HepG2 (cell line): ENCODE data around the gene DENND1C. TPM values are rescaled to one million over a fixed set of nuclear protein-coding genes. Genes with fewer than 3 reads are reported as not detected.

Experiments
- ATAC-seq: fragments of 200-7000 bp; cut with Tn5 transposase; 3 replicates; pipeline ENCODE4 v1.9.1; 2020; ENCODE audit warnings: mild to moderate bottlenecking, moderate library complexity
- BruUV-seq: library from RNA; stranded (reverse); fragments of 400-500 nt; replicated peaks from 2 replicates; lab custom pipeline; 2021; lab: Mats Ljungman, UMichigan
- CTCF ChIA-PET: fragments of 300-600 bp; formaldehyde crosslinking; extraction: SDS; loops from one replicate; lab custom pipeline; 2021; ENCODE audit warnings: low total read pairs, inconsistent platforms, low intra/inter-chr PET ratio; lab: Yijun Ruan, JAX
- POLR2A ChIA-PET: fragments of 350-600 bp; sonication (Branson Sonifier 250); formaldehyde crosslinking; loops from one replicate; lab custom pipeline; 2020; ENCODE audit warnings: antibody characterized with exemption, inconsistent platforms; lab: Yijun Ruan, JAX
- DNase-seq: peaks from one replicate; pipeline ENCODE4 v3.0.0-alpha.2; 2015; ENCODE audit warnings: low spot score
- FAIRE-seq: peaks from 3 replicates; lab custom pipeline; 2011; peaks lifted over from hg19 to GRCh38; lab: Jason Lieb, UNC
- H2AFZ ChIP-seq: one replicate; pipeline ENCODE4 v1.6.1; 2011; ENCODE audit warnings: low read length, inconsistent platforms
- H3K27ac ChIP-seq: fragments of 300-600 bp; 3 replicates; pipeline ENCODE4 v1.8.0; 2011; ENCODE audit warnings: mixed run types, mild to moderate bottlenecking, mixed read lengths, low read length, inconsistent platforms; ENCODE audit not compliant: insufficient read depth; ENCODE audit errors: extremely low read length
- H3K27me3 ChIP-seq, 2 experiments: fragments of 200-600 bp in 1 of 2; 2 replicates in 1 of 2; 3 replicates in 1 of 2; pipeline versions ENCODE4 v1.6.0 to v1.8.0; 2011; ENCODE audit warnings: low read length in 2 of 2, mild to moderate bottlenecking in 2 of 2, moderate library complexity in 2 of 2, inconsistent platforms in 1 of 2; ENCODE audit not compliant: insufficient read depth in 2 of 2, control insufficient read depth in 1 of 2
- H3K36me3 ChIP-seq, 2 experiments: fragments of 200-600 bp in 1 of 2; replicated peaks in 1 of 2; 2 replicates in 1 of 2; 3 replicates in 1 of 2; pipeline versions ENCODE4 v1.5.1 to v1.8.0; 2011; ENCODE audit warnings: low read length in 2 of 2, inconsistent platforms in 1 of 2; ENCODE audit not compliant: insufficient read depth in 2 of 2, control insufficient read depth in 1 of 2
- H3K4me1 ChIP-seq: 2 replicates; pipeline ENCODE4 v1.5.1; 2012; ENCODE audit warnings: low read length, inconsistent platforms; ENCODE audit not compliant: insufficient read depth
- H3K4me2 ChIP-seq: 2 replicates; pipeline ENCODE4 v1.6.0; 2011; ENCODE audit warnings: low read depth, low read length, inconsistent platforms
- H3K4me3 ChIP-seq, 3 experiments: fragments of 200-600 bp in 1 of 3; sonication (generic), shearing (Covaris generic) in 1 of 3; replicated peaks in 1 of 3; 2 replicates each; pipeline ENCODE4 v1.5.1; 2011 to 2016; ENCODE audit warnings: low read length in 3 of 3, inconsistent platforms in 2 of 3, low read depth in 2 of 3, mild to moderate bottlenecking in 2 of 3, control low read depth in 1 of 3, mixed read lengths in 1 of 3; ENCODE audit not compliant: insufficient read depth in 1 of 3
- H3K79me2 ChIP-seq: one replicate; pipeline ENCODE4 v1.6.1; 2011; ENCODE audit warnings: low read length, inconsistent platforms; ENCODE audit not compliant: insufficient read depth
- H3K9ac ChIP-seq: 2 replicates; pipeline ENCODE4 v1.6.0; 2011; ENCODE audit warnings: mild to moderate bottlenecking, low read depth, low read length, inconsistent platforms; ENCODE audit not compliant: insufficient read depth
- H3K9me3 ChIP-seq: 2 replicates; pipeline ENCODE4 v1.5.1; 2012; ENCODE audit warnings: mild to moderate bottlenecking, low read length
- H4K20me1 ChIP-seq: 2 replicates; pipeline ENCODE4 v1.6.0; 2011; ENCODE audit warnings: inconsistent platforms, mild to moderate bottlenecking, low read length, moderate library complexity; ENCODE audit not compliant: insufficient read depth
- CCDC6 ChIP-seq: sonication (generic); formaldehyde crosslinking; IDR thresholded peaks from 2 replicates; pipeline ENCODE4 v1.8.1; 2022; ENCODE audit warnings: mild to moderate bottlenecking, missing genetic modification reagents, moderate library complexity
- GPN1 ChIP-seq: sonication (generic); formaldehyde crosslinking; IDR thresholded peaks from 2 replicates; pipeline ENCODE4 v1.5.1; 2020; ENCODE audit warnings: missing genetic modification reagents, borderline replicate concordance
- HIVEP1 ChIP-seq: sonication (generic); formaldehyde crosslinking; IDR thresholded peaks from 2 replicates; pipeline ENCODE4 v1.4.0; 2020; ENCODE audit warnings: mild to moderate bottlenecking, missing genetic modification reagents
- HOXD1 ChIP-seq: sonication (generic); formaldehyde crosslinking; IDR thresholded peaks from 2 replicates; pipeline ENCODE4 v1.5.0; 2020; ENCODE audit warnings: missing genetic modification reagents
- MEIS1 ChIP-seq: sonication (generic); formaldehyde crosslinking; IDR thresholded peaks from 2 replicates; pipeline ENCODE4 v1.9.0; 2021; ENCODE audit warnings: mild to moderate bottlenecking, missing genetic modification reagents, moderate library complexity, borderline replicate concordance
- SIN3B ChIP-seq: fragments of 150-350 bp; IDR thresholded peaks from 2 replicates; pipeline ENCODE4 v1.6.1; 2014; ENCODE audit warnings: low read length
- SP1 ChIP-seq, 2 experiments: fragments of 450-650 bp in 1 of 2; sonication (generic) in 1 of 2; formaldehyde crosslinking in 1 of 2; IDR thresholded peaks; 2 replicates each; pipeline versions ENCODE4 v1.4.0 to v1.6.1; 2016 to 2020; ENCODE audit warnings: missing genetic modification reagents in 1 of 2
- SRSF9 ChIP-seq: fragments of 200-400 bp; formaldehyde crosslinking; IDR thresholded peaks from 2 replicates; pipeline ENCODE4 v1.6.1; 2018; ENCODE audit warnings: borderline replicate concordance, mild to moderate bottlenecking, low read depth, low read length; ENCODE audit not compliant: insufficient read depth, poor library complexity, severe bottlenecking
- TAF15 ChIP-seq: fragments of 200-400 bp; formaldehyde crosslinking; IDR thresholded peaks from one replicate; pipeline ENCODE4 v1.6.1; 2018; ENCODE audit warnings: mild to moderate bottlenecking, low read depth, low read length; ENCODE audit not compliant: poor library complexity, severe bottlenecking
- TCF7L2 ChIP-seq: IDR thresholded peaks from 2 replicates; pipeline ENCODE4 v1.6.1; 2011; ENCODE audit warnings: mild to moderate bottlenecking, low read depth, low read length, moderate library complexity
- TIGD3 ChIP-seq: sonication (generic); formaldehyde crosslinking; IDR thresholded peaks from 2 replicates; pipeline ENCODE4 v1.5.1; 2020; ENCODE audit warnings: mild to moderate bottlenecking, missing genetic modification reagents, borderline replicate concordance
- ZBTB1 ChIP-seq: sonication (generic); formaldehyde crosslinking; IDR thresholded peaks from 2 replicates; pipeline ENCODE4 v1.4.0; 2020; ENCODE audit warnings: missing genetic modification reagents, borderline replicate concordance
- ZNF878 ChIP-seq: sonication (generic); formaldehyde crosslinking; IDR thresholded peaks from 2 replicates; pipeline ENCODE4 v1.8.1; 2023; ENCODE audit warnings: mild to moderate bottlenecking, missing genetic modification reagents, moderate library complexity
- WGBS: methylation state at CpG from one replicate; pipeline ENCODE4 v1.1.6; 2017; ENCODE audit warnings: low lambda C conversion rate; 5-methylcytosine and 5-hydroxymethylcytosine counted together
- in situ Hi-C: cut with HindIII; loops from 2 replicates; pipeline ENCODE4 v1.10.0; 2017; ENCODE audit warnings: low pct_unique_long_range_greater_than_20kb; ENCODE audit not compliant: extremely low pct_ligation_motif_present
- intact Hi-C: fragments of 100-400 bp; cut with micrococcal nuclease; formaldehyde crosslinking; loops from one replicate; pipeline ENCODE4 v1.10.0; 2022; ENCODE audit not compliant: unreplicated experiment
- polyA plus RNA-seq, 8 experiments: library from polyadenylated mRNA; depleted of rRNA in 3 of 8; stranded (reverse) in 7 of 8; unstranded in 1 of 8; fragments of >200 nt; fragmentation: Illumina TruSeq in 4 of 8; extraction: Trizol in 4 of 8; gene quantifications; 2 replicates each; pipeline versions ENCODE4 v1.2.1 to v1.2.3, GENCODE V29; 2011 to 2016; ENCODE audit warnings: low read depth in 4 of 8, missing spikeins in 1 of 8, mixed read lengths in 1 of 8; ENCODE audit not compliant: insufficient read depth in 1 of 8
- total RNA-seq, 5 experiments: library from RNA; depleted of rRNA; stranded (reverse); fragments of >200 nt; fragmentation: Illumina TruSeq; extraction: Trizol; gene quantifications; 2 replicates each; pipeline ENCODE4 v1.2.3, GENCODE V29; 2016; ENCODE audit warnings: low read depth in 1 of 5
- TF ChIP-seq, protein P1 (sequence below): sonication (generic); formaldehyde crosslinking; IDR thresholded peaks from 2 replicates; pipeline ENCODE4 v1.8.0; 2022; ENCODE audit warnings: mild to moderate bottlenecking, missing genetic modification reagents, moderate library complexity
- TF ChIP-seq, protein P2 (sequence below): sonication (generic); formaldehyde crosslinking; IDR thresholded peaks from 2 replicates; pipeline ENCODE4 v1.4.0; 2020; ENCODE audit warnings: missing genetic modification reagents

DENND1C gene
- total and polyA plus RNA-seq, 2 of the 13 experiments (the other 11 are each of a cell fraction or from before 2014, with no cell fraction given): 0.04 to 0.73 TPM

GRCh38 chr19:6452899-6453298, 28.7 kb downstream of the DENND1C start (continued):
- TF ChIP-seq SRSF9 (no peak), TIGD3 (no peak)
- TF ChIP-seq, protein P1, sequence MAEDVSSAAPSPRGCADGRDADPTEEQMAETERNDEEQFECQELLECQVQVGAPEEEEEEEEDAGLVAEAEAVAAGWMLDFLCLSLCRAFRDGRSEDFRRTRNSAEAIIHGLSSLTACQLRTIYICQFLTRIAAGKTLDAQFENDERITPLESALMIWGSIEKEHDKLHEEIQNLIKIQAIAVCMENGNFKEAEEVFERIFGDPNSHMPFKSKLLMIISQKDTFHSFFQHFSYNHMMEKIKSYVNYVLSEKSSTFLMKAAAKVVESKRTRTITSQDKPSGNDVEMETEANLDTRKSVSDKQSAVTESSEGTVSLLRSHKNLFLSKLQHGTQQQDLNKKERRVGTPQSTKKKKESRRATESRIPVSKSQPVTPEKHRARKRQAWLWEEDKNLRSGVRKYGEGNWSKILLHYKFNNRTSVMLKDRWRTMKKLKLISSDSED (CRISPR knock-in tag): no peak

GRCh38 chr19:6452223-6452614, 29.4 kb downstream of the DENND1C start:
- Histone ChIP-seq H3K9me3 (peaks cover 5% of the 10 kb centered on the region; the same call in 1 of the 2 replicates), H3K27ac (no peak overlapping the region), H3K4me3 (no peak overlapping the region), H3K9ac (no peak overlapping the region), H2AFZ (no peak overlapping the region), H3K36me3 (peaks cover 10 to 19% of the 10 kb centered on the region in 2 experiments), H3K4me2 (no peak overlapping the region), H3K79me2 (no peaks in the 10 kb centered on the region)
- no peak for ATAC-seq
- no TSS peak for BruUV-seq
- intact Hi-C loops: no loop called here
- no peak for DNase-seq
- in situ Hi-C loops: no loop called here
- no peak for FAIRE-seq
- POLR2A ChIA-PET: no interaction called here
- CTCF ChIA-PET: interaction anchor here (0.6 kb wide), 1 partner anchor 178 kb away, joined by 3 read pairs; no protein-coding TSS in a partner anchor
- TF ChIP-seq, protein P2, sequence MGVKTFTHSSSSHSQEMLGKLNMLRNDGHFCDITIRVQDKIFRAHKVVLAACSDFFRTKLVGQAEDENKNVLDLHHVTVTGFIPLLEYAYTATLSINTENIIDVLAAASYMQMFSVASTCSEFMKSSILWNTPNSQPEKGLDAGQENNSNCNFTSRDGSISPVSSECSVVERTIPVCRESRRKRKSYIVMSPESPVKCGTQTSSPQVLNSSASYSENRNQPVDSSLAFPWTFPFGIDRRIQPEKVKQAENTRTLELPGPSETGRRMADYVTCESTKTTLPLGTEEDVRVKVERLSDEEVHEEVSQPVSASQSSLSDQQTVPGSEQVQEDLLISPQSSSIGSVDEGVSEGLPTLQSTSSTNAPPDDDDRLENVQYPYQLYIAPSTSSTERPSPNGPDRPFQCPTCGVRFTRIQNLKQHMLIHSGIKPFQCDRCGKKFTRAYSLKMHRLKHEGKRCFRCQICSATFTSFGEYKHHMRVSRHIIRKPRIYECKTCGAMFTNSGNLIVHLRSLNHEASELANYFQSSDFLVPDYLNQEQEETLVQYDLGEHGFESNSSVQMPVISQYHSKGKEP (CRISPR knock-in tag): no peak
- no peak for TF ChIP-seq HOXD1 (CRISPR knock-in tag)
- no peak for TF ChIP-seq SIN3B
- TF ChIP-seq TAF15: no peak
- TF ChIP-seq TCF7L2: no peak
- TF ChIP-seq SP1 (IDR thresholded peaks at IDR 0.05): no peak
- TF ChIP-seq SP1 (CRISPR knock-in tag; IDR thresholded peaks at IDR 0.05): no peak
- no peak for TF ChIP-seq ZNF878 (CRISPR knock-in tag)
- TF ChIP-seq CCDC6: no peak
- no peak for TF ChIP-seq HIVEP1 (CRISPR knock-in tag)
- no peak for TF ChIP-seq GPN1 (CRISPR knock-in tag)
- TF ChIP-seq ZBTB1: no peak
- no peak for TF ChIP-seq MEIS1 (CRISPR knock-in tag)
- TF ChIP-seq, all 625 proteins: peak for 0
- Histone ChIP-seq H3K4me1 (no peaks in the 10 kb centered on the region), H3K27me3 (no peaks in the 10 kb centered on the region), H4K20me1 (no peaks in the 10 kb centered on the region)
- 98% methylated on average over 12 of the region's 19 CpGs for WGBS
